Peyer's patch (tissue), 4 donors: ENCODE results near the gene TOM1L2.

Experiments used
- POLR2A ChIP-seq, 2 donors: fragments of 450-650 bp; IDR thresholded peaks; one replicate each; pipeline ENCODE4 v1.5.1; 2017; ENCODE audit warnings: antibody characterized with exemption in 2 of 2, mild to moderate bottlenecking in 2 of 2, moderate library complexity in 2 of 2
- TF ChIP-seq, protein P1 (sequence below), 6 experiments: fragments of 450-650 bp in 4 of 6; fragments of 200-600 bp in 2 of 6; sonication (generic) in 1 of 6; IDR thresholded peaks; one replicate each; pipeline ENCODE4 v1.5.1; 2017 to 2019; ENCODE audit warnings: antibody characterized with exemption in 6 of 6, mild to moderate bottlenecking in 3 of 6, moderate library complexity in 1 of 6

DNA sequence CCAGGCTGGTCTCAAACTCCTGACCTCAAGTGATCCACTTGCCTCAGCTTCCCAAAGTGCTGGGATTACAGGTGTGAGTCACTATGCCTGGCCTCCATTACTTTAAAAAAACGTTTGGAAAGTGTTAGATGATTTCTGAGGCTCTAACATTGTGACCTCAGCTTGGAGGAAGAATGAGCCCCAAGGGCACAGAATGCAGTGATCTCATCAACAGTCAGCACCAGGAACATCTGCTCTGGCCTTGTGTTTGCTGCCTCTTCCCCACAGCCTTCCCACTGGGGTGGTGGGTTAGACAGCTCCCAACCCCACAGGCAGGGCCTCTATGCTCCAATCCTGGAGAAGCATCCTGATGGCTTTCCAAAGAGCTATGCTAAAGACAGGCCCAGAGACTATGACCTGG, 97.7 kb downstream of the TOM1L2 start:
- TF ChIP-seq, protein P1, sequence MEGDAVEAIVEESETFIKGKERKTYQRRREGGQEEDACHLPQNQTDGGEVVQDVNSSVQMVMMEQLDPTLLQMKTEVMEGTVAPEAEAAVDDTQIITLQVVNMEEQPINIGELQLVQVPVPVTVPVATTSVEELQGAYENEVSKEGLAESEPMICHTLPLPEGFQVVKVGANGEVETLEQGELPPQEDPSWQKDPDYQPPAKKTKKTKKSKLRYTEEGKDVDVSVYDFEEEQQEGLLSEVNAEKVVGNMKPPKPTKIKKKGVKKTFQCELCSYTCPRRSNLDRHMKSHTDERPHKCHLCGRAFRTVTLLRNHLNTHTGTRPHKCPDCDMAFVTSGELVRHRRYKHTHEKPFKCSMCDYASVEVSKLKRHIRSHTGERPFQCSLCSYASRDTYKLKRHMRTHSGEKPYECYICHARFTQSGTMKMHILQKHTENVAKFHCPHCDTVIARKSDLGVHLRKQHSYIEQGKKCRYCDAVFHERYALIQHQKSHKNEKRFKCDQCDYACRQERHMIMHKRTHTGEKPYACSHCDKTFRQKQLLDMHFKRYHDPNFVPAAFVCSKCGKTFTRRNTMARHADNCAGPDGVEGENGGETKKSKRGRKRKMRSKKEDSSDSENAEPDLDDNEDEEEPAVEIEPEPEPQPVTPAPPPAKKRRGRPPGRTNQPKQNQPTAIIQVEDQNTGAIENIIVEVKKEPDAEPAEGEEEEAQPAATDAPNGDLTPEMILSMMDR (IDR thresholded peaks at IDR 0.05): no peak
- no peak for TF ChIP-seq POLR2A (IDR thresholded peaks at IDR 0.05)
